Smooth muscle cell (in vitro differentiated cells): ENCODE data around the gene ARHGAP40. TPM values are rescaled to one million over a fixed set of nuclear protein-coding genes. Genes with fewer than 3 reads are reported as not detected.

ENCODE experiments used
- DNase-seq: peaks from one replicate; lab custom pipeline; 2025; ENCODE audit not compliant: unreplicated experiment; lab: John Stamatoyannopoulos, UW
- H2AFZ ChIP-seq: fragments of 200-600 bp; sonication (generic); 2 replicates; pipeline ENCODE4 v1.6.0; 2016; ENCODE audit warnings: antibody characterized with exemption, low read depth, mild to moderate bottlenecking
- H3F3A ChIP-seq: fragments of 200-600 bp; sonication (generic); 2 replicates; pipeline ENCODE4 v1.6.0; 2017; ENCODE audit warnings: antibody characterized with exemption, low read depth
- H3K27ac ChIP-seq: fragments of 200-600 bp; sonication (generic); 2 replicates; pipeline ENCODE4 v1.5.1; 2016; ENCODE audit warnings: low read depth, mild to moderate bottlenecking
- H3K27me3 ChIP-seq: fragments of 200-600 bp; sonication (generic); 2 replicates; pipeline ENCODE4 v1.6.1; 2016; ENCODE audit warnings: low read depth, mild to moderate bottlenecking
- H3K36me3 ChIP-seq: fragments of 200-600 bp; sonication (generic); 2 replicates; pipeline ENCODE4 v1.5.1; 2016; ENCODE audit warnings: low read depth
- H3K4me1 ChIP-seq: fragments of 200-600 bp; sonication (generic); 2 replicates; pipeline ENCODE4 v1.5.1; 2016; ENCODE audit warnings: low read depth
- H3K4me2 ChIP-seq: fragments of 200-600 bp; sonication (generic); 2 replicates; pipeline ENCODE4 v1.6.0; 2016; ENCODE audit warnings: mild to moderate bottlenecking
- H3K4me3 ChIP-seq: fragments of 200-600 bp; sonication (generic); 2 replicates; pipeline ENCODE4 v1.5.1; 2016; ENCODE audit warnings: mild to moderate bottlenecking
- H3K79me2 ChIP-seq: fragments of 200-600 bp; sonication (generic); 2 replicates; pipeline ENCODE4 v1.6.0; 2016; ENCODE audit warnings: low read depth, mild to moderate bottlenecking
- H3K9ac ChIP-seq: fragments of 200-600 bp; sonication (generic); 2 replicates; pipeline ENCODE4 v1.6.0; 2016; ENCODE audit warnings: low read depth
- H3K9me3 ChIP-seq: fragments of 200-600 bp; sonication (generic); replicated peaks from 2 replicates; pipeline ENCODE4 v1.5.1; 2016; ENCODE audit warnings: low read depth
- H4K20me1 ChIP-seq: fragments of 200-600 bp; sonication (generic); 2 replicates; pipeline ENCODE4 v1.6.0; 2016; ENCODE audit warnings: low read depth
- CTCF ChIP-seq: fragments of 200-600 bp; sonication (generic); IDR thresholded peaks from 2 replicates; pipeline ENCODE4 v1.5.1; 2017; ENCODE audit warnings: borderline replicate concordance, mild to moderate bottlenecking, antibody characterized with exemption; ENCODE audit not compliant: insufficient read depth, poor library complexity, severe bottlenecking
- WGBS: methylation state at CpG from one replicate; pipeline ENCODE4 v1.1.7; 2016; ENCODE audit warnings: low lambda C conversion rate; 5-methylcytosine and 5-hydroxymethylcytosine counted together
- polyA plus RNA-seq: library from polyadenylated mRNA; unstranded; fragments of >200 nt; fragmentation: Nextera tagmentation; extraction: Ambion mirVana; gene quantifications from 2 replicates; pipeline ENCODE4 v1.2.1, GENCODE V29; 2016
- total RNA-seq: library from RNA; depleted of rRNA; stranded (reverse); fragments of >200 nt; gene quantifications from 2 replicates; pipeline ENCODE4 v1.2.3, GENCODE V29; 2014

The ARHGAP40 gene
- total and polyA plus RNA-seq, 2 experiments from 2014 or later, result 0.22 TPM; not detected in 1

- Histone ChIP-seq H3K4me3 (no peak overlapping the region), H3K79me2 (no peaks in the 10 kb centered on the region), H3K27me3 (no peaks in the 10 kb centered on the region), H3K36me3 (no peaks in the 10 kb centered on the region), H3K4me1 (no peaks in the 10 kb centered on the region), H3F3A (no peaks in the 10 kb centered on the region), H3K9ac (no peak overlapping the region), H4K20me1 (no peaks in the 10 kb centered on the region), H3K27ac (no peak overlapping the region), H3K9me3 (no peaks in the 10 kb centered on the region), H3K4me2 (no peak overlapping the region), H2AFZ (no peak overlapping the region)
- no peak for TF ChIP-seq CTCF
- WGBS, result 64% methylated on average over 5 of the region's 5 CpGs
- DNase-seq, result no peak
Observed at GRCh38 chr20:38631155-38632022, 29.8 kb downstream of the ARHGAP40 start.

- peak; percentile 2 for DNase-seq
- no peaks in the 10 kb centered on the region for H3K36me3 ChIP-seq
Observed at GRCh38 chr20:38633577-38634093, 32.0 kb downstream of the ARHGAP40 start.

GRCh38 chr20:38635721-38636288 is 34.2 kb downstream of the ARHGAP40 start:
- WGBS, result 76% methylated on average over 3 of the region's 3 CpGs
- no peaks in the 10 kb centered on the region for H3F3A ChIP-seq
- TF ChIP-seq CTCF, result no peak
- no peaks in the 10 kb centered on the region for H3K9me3 ChIP-seq
- no peaks in the 10 kb centered on the region for H3K36me3 ChIP-seq
- H4K20me1 ChIP-seq, result no peaks in the 10 kb centered on the region
- no peak overlapping the region for H3K4me3 ChIP-seq
- H3K9ac ChIP-seq, result no peak overlapping the region
- no peak overlapping the region for H2AFZ ChIP-seq
- no peak overlapping the region for H3K27ac ChIP-seq
- H3K27me3 ChIP-seq, result no peaks in the 10 kb centered on the region
- no peaks in the 10 kb centered on the region for H3K79me2 ChIP-seq
- DNase-seq, result no peak
- H3K4me1 ChIP-seq, result no peaks in the 10 kb centered on the region
- H3K4me2 ChIP-seq, result no peak overlapping the region

More at GRCh38 chr20:38633577-38634093, 32.0 kb downstream of the ARHGAP40 start:
- Histone ChIP-seq H3K27ac (no peak overlapping the region), H3K9me3 (no peaks in the 10 kb centered on the region), H3K27me3 (no peaks in the 10 kb centered on the region), H3K4me1 (no peaks in the 10 kb centered on the region), H2AFZ (no peak overlapping the region), H3K4me2 (no peak overlapping the region), H3F3A (no peaks in the 10 kb centered on the region), H4K20me1 (no peaks in the 10 kb centered on the region), H3K79me2 (no peaks in the 10 kb centered on the region), H3K9ac (no peak overlapping the region), H3K4me3 (no peak overlapping the region)
- TF ChIP-seq CTCF, result peak; percentile 80
- WGBS, result 45% methylated on average over 13 of the region's 13 CpGs
